Limb (tissue), 2 donors: ENCODE data around the gene THG1L.
"Not testable (repeated sequence)": the region's sequence is repeated elsewhere in the genome, so short reads cannot be mapped to it uniquely, and the experiment has no call there.

Source experiments
- DNase-seq, 2 donors: peaks; one replicate each; pipeline ENCODE4 v3.0.0-alpha.2; 2016; ENCODE audit errors: extremely low spot score in 2 of 2

THG1L gene

GRCh38 chr5:157727858-157728257 lies 3.4 kb upstream of the THG1L start:
- DNase-seq = not testable (repeated sequence)

- DNase-seq = no peak
Observed at GRCh38 chr5:157729858-157730257, 1.4 kb upstream of the THG1L start.

GRCh38 chr5:157730900-157731271 lies 334 bp upstream of the THG1L start:
- DNase-seq = no peak

GRCh38 chr5:157732130-157732514 lies 902 bp downstream of the THG1L start:
- DNase-seq = no peak

GRCh38 chr5:157732596-157733262 lies 1.5 kb downstream of the THG1L start:
- no peak for DNase-seq

GRCh38 chr5:157734436-157734835 lies 3.2 kb downstream of the THG1L start:
- DNase-seq = no peak

GRCh38 chr5:157735991-157736390 lies 4.8 kb downstream of the THG1L start:
- no peak for DNase-seq

- DNase-seq = no peak
Observed at GRCh38 chr5:157739388-157740228, 8.4 kb downstream of the THG1L start.

GRCh38 chr5:157740229-157740610 lies 9.0 kb downstream of the THG1L start:
- DNase-seq = no peak

GRCh38 chr5:157741131-157741530 lies 9.9 kb downstream of the THG1L start:
- no peak for DNase-seq

GRCh38 chr5:157743163-157744050 lies 12.2 kb downstream of the THG1L start, which contains the start of gene LSM11:
LSM11 (plus strand) TSS chr5:157743712; CDS start chr5:157743751, 39 bp downstream.
- peak; percentile 93 to 97 for DNase-seq

GRCh38 chr5:157744051-157745011 lies 13.1 kb downstream of the THG1L start:
- DNase-seq = peak in 1 of 2 donors; percentile 40

- no peak for DNase-seq
Observed at GRCh38 chr5:157745041-157745456, 13.8 kb downstream of the THG1L start.

- DNase-seq = no peak
Observed at GRCh38 chr5:157747173-157747740, 16.0 kb downstream of the THG1L start.

GRCh38 chr5:157747766-157748700 lies 16.8 kb downstream of the THG1L start:
- DNase-seq = peak in 1 of 2 donors; percentile 36

- no peak for DNase-seq
Observed at GRCh38 chr5:157748760-157749461, 17.7 kb downstream of the THG1L start.

GRCh38 chr5:157749462-157749799 lies 18.2 kb downstream of the THG1L start:
- no peak for DNase-seq

GRCh38 chr5:157750320-157750719 lies 19.1 kb downstream of the THG1L start:
- DNase-seq = no peak

- DNase-seq = no peak
Observed at GRCh38 chr5:157756122-157756521, 24.9 kb downstream of the THG1L start.
